Erythroblast (primary cell): Measurements from ENCODE around the gene CACNB4.
A peak's percentile ranks its signal among the peaks of the same experiment; 100 is the strongest.

Source experiments
- DNase-seq, 2 experiments: peaks; one replicate each; lab custom pipeline; 2025; lab: John Stamatoyannopoulos, UW
- GATA1 ChIP-seq: IDR thresholded peaks from 2 replicates; pipeline ENCODE4 v1.6.1; 2011; ENCODE audit warnings: low read depth, mild to moderate bottlenecking, control low read depth, low read length, moderate library complexity
- POLR2A ChIP-seq: IDR thresholded peaks from 2 replicates; pipeline ENCODE4 v1.6.1; 2011; ENCODE audit warnings: mild to moderate bottlenecking, low read length

Gene CACNB4

DNA sequence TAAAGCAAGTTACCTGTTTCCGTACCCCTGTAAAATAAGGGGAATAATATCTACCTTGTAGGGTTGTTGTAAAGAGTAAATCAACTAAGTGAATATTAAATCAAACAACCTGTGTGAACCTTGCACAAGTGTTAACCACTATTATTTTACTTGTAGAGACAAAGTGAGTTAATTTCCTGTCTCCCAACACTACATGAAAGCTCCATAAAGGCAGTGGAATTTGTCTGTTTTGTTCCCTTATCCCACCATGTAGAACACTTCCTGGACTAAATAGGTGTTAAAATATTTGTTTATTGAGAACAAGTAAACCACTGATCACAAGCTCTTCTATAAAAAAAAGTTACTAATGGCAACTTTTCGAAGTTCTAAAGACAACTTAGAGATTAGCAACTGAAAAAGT, 274.0 kb downstream of the CACNB4 start:
- no peak for DNase-seq
- TF ChIP-seq POLR2A (no peak), GATA1 (no peak)

DNA sequence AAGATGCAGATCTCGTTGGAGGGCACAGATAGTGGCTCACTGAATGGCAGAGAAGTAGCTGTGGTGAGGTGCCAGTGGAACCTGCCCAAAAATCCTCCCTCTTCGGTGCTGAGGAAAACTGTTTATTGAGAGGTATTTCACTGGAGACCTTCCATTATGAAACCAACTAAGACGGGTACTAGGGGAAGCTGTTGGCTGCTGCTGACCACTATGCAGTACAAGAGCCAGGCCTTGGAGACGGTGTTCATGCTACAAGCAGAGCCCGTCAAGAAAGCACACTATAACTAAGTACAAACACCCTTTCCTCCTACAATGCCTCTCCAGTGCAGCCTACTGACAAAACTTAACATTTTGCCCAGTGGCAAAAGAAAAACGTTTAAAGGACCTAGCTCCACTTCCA, 275.2 kb downstream of the CACNB4 start:
- peak in 1 of 2 experiments; percentile 43 for DNase-seq
- no peak for TF ChIP-seq POLR2A
- TF ChIP-seq GATA1: no peak

DNA sequence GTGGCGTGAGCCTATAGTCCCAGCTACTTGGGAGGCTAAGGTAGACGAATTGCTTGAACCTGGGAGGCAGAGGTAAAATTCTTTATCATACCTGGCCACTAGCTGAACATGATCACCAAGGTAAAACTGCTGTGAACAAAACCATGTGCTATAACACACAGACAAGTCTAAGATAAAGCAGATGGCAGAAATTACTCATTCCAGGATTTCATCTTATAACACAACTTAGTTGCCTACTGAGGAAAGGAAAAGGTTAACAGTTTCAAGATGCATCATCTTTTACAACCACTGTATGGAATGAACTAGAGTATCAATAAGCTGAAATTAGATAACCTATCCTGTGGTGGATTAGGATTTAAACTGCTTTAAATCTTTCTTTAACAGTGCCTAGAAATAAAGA, 278.9 kb downstream of the CACNB4 start:
- no peak for TF ChIP-seq POLR2A
- TF ChIP-seq GATA1: no peak
- no peak for DNase-seq

DNA sequence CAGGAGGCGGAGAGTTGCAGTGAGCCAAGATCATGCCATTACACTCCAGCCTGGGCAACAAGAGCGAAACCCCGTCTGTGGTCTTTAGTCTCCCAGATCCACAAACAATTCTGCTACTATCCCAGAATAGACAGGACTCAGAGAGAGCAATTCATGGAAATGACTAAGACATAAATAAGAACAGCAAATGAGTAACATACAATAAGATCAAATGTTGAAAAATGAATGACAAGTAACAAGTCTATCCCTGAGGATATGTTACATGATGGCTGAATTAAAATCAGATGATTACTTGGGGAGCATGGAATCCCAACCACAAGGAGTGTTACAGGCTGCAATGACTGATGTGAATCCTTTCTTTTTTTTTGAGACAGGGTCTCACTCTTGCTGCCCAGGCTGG, 280.9 kb downstream of the CACNB4 start:
- TF ChIP-seq GATA1: no peak
- TF ChIP-seq POLR2A: no peak
- DNase-seq: no peak

DNA sequence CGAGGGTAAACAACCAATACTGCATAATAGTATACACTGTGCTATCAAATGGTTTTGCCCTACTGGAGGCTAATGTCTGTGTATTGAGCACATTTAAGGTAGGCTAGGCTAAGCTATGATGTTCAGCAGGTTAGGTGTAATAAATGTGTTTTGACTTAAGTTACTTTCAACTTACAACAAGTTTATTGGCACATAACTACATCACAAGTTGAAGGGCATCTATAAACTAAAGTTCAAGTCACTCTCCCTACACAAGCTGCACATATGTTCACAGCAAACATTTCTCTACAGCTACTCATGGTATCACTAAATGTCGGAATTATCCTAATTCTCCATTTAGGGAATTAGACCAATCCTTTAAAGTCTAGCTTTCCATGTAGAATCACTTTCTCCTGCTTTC, 282.0 kb downstream of the CACNB4 start:
- DNase-seq: no peak
- TF ChIP-seq GATA1: no peak
- TF ChIP-seq POLR2A: no peak

DNA sequence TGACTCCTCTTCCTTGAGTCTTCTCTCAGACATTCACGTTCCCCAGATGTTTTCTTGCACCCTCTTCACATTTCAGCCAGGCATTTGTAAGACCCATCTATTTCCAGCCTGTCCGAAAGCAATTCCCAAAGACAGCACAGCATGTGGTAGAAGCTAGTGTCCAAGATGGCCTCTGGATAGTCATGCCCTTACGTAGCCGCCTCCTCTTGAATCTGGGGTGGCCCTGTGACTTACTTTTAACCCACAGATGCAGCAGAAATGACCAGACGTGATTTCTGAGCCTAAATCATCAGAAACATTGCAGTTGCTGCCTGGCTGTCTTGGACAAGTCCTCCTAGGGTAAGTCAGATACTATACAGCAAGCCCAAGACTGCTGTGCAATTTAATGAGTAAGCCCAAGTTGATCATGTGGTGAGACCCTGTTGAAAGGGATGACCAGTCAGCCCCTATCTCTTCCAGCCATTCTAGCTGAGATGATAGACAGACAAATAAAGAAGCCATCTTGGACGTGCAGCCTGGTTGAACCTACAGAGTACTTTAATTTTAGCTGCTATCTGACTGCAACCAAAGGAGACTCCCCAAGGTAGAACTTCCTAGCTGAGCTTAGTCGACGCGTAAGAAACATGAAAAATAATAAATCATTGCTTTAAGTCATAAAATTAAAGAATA, 282.9 kb downstream of the CACNB4 start:
- TF ChIP-seq POLR2A (no peak), GATA1 (no peak)
- peak in 1 of 2 experiments; percentile 36 for DNase-seq

DNA sequence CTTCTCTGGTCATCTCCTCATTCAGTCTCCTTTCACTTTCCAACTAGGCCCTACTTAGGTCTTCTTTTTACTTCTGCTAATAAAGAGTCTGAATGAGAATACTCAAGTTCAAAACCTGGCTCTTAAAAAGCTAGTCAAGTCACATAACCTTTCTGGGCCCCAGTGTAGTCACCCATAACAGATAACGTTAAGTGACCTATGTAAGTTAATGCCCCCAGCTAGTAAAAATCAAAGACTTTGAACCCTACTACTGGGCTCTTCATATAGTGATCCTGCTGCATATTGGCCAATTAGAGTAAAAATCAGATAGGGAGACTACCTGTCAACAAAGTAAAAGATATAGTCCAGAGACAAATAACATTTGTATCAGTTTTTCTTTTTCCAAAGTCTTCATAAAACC, 288.4 kb downstream of the CACNB4 start:
- no peak for DNase-seq
- no peak for TF ChIP-seq POLR2A
- no peak for TF ChIP-seq GATA1

DNA sequence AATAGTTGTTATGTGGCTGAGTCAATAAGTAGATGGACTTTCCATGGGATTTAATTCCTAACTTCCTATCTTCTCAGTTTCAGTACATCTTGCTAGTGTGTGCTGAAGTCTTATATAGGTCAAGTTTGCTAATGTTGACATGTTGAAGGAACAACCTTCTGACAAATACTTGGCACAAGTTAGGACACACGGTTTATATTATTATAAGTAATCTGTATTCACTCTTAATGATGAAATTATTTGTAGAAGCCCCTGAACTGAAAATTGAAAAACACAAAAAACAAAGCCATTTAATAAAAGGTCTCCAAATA, 289.8 kb downstream of the CACNB4 start:
- no peak for TF ChIP-seq POLR2A
- no peak for TF ChIP-seq GATA1
- DNase-seq: no peak

DNA sequence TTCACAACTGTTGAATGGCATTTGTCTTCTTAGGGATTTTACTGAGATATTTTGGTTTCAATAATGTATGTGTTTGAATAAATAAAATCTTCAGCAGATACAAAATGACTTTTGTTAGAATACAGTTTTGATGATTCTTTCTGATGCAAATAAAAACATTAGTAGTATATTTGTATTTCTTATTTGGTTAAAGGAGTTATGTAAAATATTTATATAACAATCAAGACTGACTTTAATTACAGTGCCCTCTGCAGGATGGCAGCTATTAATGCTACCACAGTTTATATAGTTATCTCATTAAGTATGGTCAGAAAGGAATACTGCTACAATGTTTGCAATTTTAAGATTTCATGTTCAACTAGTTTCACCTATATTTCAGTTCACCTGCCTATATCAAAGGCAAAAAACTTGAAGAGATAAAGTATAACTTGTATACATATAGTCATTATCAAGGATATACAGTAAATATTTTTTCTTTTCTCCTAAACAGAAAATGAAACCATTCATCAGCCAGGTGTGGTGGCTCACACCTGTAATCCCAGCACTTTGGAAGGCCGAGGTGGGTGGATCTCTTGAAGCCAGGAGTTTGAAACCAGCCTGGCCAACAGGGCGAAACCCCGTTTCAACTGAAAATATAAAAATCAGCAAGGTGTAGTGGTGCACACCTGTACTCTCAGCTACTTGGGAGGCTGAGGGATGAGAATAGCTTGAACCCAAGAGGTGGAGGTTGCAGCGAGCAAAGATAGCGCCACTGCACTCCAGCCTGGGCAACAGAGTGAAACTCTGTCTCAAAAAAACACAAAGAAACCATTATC, 290.4 kb downstream of the CACNB4 start:
- DNase-seq: peak; percentile 45 to 68
- TF ChIP-seq POLR2A (no peak), GATA1 (no peak)

DNA sequence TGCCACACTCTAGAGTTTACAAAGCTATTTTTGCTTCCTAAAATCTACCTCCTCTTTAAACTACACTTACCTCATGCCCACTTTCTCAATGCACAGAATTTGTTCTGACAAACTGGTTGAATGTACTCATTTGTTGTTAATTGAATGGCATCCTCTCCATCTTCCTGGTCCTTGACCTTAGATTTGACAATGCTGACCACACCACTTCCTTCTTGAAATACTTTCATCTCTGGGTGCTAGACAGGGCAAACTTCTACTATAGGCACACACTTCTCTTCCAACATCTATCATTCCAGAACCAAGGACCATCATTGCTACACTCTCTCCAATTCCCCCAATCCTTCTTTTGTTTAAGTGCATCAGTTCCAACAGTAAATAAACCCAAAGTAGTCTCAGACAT, 292.9 kb downstream of the CACNB4 start:
- no peak for TF ChIP-seq POLR2A
- TF ChIP-seq GATA1: no peak
- no peak for DNase-seq

DNA sequence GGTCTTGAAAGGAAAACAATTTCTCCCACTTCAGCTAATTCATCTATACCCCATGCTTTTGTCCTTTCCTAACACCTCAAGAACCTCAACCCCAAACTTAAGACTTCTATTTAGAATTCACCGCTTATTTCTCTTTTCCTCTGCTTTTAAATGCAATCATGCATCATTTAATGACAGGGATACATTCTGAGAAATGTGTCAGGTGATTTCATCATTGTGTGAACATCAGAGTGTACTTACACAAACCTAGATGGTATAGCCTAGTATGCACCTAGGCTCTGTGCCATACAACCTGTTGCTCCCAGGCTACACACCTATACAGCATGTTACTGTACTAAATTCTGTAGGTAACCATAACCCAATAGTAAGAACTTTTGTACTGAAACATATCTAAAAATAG, 293.5 kb downstream of the CACNB4 start:
- DNase-seq: peak; percentile 12 to 69
- TF ChIP-seq POLR2A: no peak
- TF ChIP-seq GATA1: no peak

DNA sequence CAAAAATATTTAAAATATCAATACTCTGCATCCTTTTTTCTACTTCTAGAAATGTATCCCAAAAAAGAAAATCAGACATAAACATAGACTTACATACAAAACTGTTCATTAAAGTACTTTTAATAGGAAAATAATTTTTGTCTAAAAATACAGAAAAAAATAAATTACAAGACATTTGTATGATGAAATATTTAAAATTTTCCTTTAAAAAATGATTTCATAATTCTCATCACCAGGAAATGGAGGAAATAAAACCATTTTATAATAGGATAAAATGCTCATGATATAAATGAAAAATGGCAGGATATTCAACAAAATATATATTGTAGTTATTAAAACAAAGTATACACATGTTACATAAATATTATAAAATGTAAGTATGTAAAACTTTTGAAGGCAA, 295.0 kb downstream of the CACNB4 start:
- TF ChIP-seq GATA1 (no peak), POLR2A (no peak)

DNA sequence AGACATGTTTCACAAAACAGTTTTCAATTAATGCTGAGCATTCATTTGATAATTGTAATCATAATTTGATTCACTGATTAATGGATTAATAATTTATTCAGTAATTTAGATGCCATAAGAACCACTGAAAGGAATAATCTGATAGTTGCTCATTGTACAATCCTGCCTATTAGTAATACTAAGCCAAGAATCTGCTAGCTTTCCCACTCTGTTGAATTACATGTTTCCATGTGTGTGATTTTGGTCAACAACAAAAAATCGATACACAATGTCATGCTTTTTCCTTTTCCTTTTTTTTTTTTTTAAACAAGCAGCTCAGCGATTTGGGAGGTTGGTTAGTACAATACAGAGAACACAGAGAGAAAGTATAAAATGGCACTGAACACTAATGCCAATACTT, 296.5 kb downstream of the CACNB4 start:
- TF ChIP-seq GATA1: no peak
- TF ChIP-seq POLR2A: no peak
- no peak for DNase-seq

More for the DNA sequence above, 295.0 kb downstream of the CACNB4 start:
- DNase-seq: no peak

DNA sequence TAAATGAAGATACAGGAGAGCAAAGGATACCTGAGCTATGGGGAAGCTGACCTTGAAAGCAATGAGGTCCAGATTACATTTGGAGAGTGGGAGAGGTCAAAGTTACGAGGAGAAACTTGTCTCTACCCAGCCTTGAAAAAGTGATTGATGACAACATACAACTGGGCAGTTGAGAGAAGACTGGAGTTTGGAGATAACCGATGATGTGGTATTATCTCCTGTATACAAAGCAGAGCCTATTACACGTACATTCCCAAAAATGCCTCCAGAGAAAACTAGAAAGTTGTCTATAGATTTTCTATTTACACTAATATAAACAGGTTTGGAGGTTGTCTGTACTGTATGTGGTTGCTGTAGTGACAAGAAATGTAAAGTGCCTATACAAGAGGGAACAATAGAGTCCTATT, 299.0 kb downstream of the CACNB4 start:
- TF ChIP-seq GATA1 (no peak), POLR2A (no peak)
- peak; percentile 78 to 85 for DNase-seq

DNA sequence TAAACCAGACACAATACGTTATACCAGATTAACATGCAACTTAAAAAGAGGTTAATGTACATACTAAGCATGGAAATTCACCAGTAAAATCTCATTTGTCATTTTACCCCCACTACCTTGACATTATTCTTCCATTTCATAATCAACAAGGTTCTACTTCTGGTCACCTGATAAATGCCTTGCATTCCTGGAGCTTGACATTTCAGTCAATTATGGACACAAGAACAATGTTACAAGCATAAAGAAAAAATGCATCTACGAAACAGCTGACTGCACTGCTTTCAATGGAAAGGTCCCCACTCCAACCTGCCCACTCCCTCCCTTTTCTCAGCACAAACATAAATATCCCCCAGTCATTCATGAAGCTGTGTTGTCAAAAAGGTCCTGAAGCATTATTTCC, 302.1 kb downstream of the CACNB4 start:
- TF ChIP-seq POLR2A: no peak
- TF ChIP-seq GATA1: no peak
- DNase-seq: no peak
